HT-29 (cell line): ENCODE data around the gene HMGCS2. TPM values are rescaled to one million over a fixed set of nuclear protein-coding genes. Genes with fewer than 3 reads are reported as not detected.

Experiments used
- DNase-seq: peaks from one replicate; pipeline ENCODE4 v3.0.0-alpha.2; 2015; ENCODE audit warnings: low spot score
- total RNA-seq: library from RNA; depleted of rRNA; stranded (reverse); fragments of >200 nt; shearing (Covaris generic); gene quantifications from 2 replicates; pipeline ENCODE4 v1.2.3, GENCODE V29; 2014; rRNA removed

The HMGCS2 gene
- total RNA-seq, 1 experiment from 2014 or later: 10.2 TPM

DNA sequence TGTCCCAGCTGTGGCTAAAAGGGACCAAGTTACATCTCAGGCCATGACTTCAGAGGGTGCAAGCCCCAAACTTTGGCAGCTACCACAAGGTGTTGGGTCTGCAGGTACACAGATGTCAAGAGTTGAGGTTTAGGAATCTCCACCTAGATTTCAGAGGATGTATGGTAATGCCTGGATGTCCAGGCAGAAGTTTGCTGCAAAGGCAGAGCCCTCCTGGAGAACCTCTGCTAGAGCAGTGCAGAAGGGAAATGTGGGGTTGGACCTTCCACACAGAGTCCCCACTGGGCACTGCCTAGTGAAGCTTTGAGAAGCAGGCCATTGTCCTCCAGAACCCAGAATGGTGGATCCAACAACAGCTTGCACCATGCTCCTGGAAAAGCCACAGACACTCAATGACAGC is 67.0 kb downstream of the HMGCS2 start:
- no peak for DNase-seq

DNA sequence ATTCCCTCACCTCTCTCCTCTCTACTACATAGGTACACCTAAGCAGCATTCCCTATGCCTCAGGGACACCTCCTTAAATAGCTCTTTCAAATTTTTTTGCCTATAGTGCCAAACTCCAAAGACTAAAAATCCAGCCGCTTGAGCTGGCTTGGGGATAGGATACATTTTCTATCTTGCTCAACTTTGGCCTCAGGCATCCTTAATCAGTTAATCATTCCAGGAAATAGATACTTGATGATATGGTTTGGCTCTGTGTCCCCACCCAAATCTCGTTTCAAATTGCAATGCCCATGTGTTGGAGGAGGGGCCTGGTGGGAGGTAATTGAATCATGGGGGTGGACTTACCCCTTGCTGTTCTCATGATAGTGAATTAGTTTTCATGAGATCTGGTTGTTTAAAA is 68.4 kb downstream of the HMGCS2 start:
- no peak for DNase-seq

Other genes with a start within 250 kb of the HMGCS2 start
- 1.3 and 1.8 TPM in 2 replicates for gene ZNF697, start 120.6 kb downstream of the HMGCS2 start, total RNA-seq
- gene PHGDH, start 57.0 kb downstream of the HMGCS2 start, total RNA-seq: 59.1 and 60.3 TPM in 2 replicates
- 12.4 and 12.8 TPM in 2 replicates for gene REG4, start 42.6 kb upstream of the HMGCS2 start, total RNA-seq
- gene ADAM30, start 127.6 kb upstream of the HMGCS2 start, total RNA-seq: not detected in 2 replicates